Sigmoid colon (tissue), 4 donors: ENCODE data around the gene DNAH17.

Experiments used
- CTCF ChIP-seq, 4 experiments: fragments of 450-650 bp in 3 of 4; fragments of 200-600 bp in 1 of 4; IDR thresholded peaks; one replicate each; pipeline ENCODE4 v1.5.1; 2016 to 2019; ENCODE audit warnings: antibody characterized with exemption in 4 of 4, mild to moderate bottlenecking in 3 of 4, moderate library complexity in 2 of 4
- EP300 ChIP-seq, 4 donors: sonication (generic); formaldehyde crosslinking; IDR thresholded peaks; one replicate each; pipeline ENCODE4 v1.6.1; 2017; ENCODE audit warnings: antibody characterized with exemption in 4 of 4
- POLR2A ChIP-seq, 2 donors: fragments of 450-650 bp; IDR thresholded peaks; one replicate each; pipeline ENCODE4 v1.6.1; 2016; ENCODE audit warnings: antibody characterized with exemption in 2 of 2, mild to moderate bottlenecking in 2 of 2, moderate library complexity in 2 of 2
- POLR2AphosphoS5 ChIP-seq, 4 donors: sonication (generic); formaldehyde crosslinking; IDR thresholded peaks; one replicate each; pipeline ENCODE4 v1.6.1; 2017; ENCODE audit warnings: antibody characterized with exemption in 4 of 4

- TF ChIP-seq CTCF (IDR thresholded peaks at IDR 0.05): no peak
- no peak for TF ChIP-seq POLR2A (IDR thresholded peaks at IDR 0.05)
- no peak for TF ChIP-seq POLR2AphosphoS5 (IDR thresholded peaks at IDR 0.05)
- TF ChIP-seq EP300 (IDR thresholded peaks at IDR 0.05): no peak
Observed at GRCh38 chr17:78576389-78577112, 645 bp downstream of the DNAH17 start.
